OCI-LY7 (cell line): ENCODE measurements around the gene FOXP1.

Experiments used
- EZH2phosphoT487 ChIP-seq: fragments of 200-600 bp; sonication (generic); IDR thresholded peaks from 2 replicates; pipeline ENCODE4 v1.6.1; 2018; ENCODE audit warnings: low read depth, borderline replicate concordance, mild to moderate bottlenecking, mixed run types, antibody characterized with exemption, low read length, moderate library complexity, mixed read lengths
- TF ChIP-seq, protein P1 (sequence below): fragments of 200-600 bp; sonication (generic); conservative IDR thresholded peaks from 2 replicates; pipeline ENCODE4 v1.5.1; 2014; ENCODE audit warnings: mild to moderate bottlenecking, antibody characterized with exemption, low read length, moderate library complexity, mixed read lengths

- TF ChIP-seq, protein P1, sequence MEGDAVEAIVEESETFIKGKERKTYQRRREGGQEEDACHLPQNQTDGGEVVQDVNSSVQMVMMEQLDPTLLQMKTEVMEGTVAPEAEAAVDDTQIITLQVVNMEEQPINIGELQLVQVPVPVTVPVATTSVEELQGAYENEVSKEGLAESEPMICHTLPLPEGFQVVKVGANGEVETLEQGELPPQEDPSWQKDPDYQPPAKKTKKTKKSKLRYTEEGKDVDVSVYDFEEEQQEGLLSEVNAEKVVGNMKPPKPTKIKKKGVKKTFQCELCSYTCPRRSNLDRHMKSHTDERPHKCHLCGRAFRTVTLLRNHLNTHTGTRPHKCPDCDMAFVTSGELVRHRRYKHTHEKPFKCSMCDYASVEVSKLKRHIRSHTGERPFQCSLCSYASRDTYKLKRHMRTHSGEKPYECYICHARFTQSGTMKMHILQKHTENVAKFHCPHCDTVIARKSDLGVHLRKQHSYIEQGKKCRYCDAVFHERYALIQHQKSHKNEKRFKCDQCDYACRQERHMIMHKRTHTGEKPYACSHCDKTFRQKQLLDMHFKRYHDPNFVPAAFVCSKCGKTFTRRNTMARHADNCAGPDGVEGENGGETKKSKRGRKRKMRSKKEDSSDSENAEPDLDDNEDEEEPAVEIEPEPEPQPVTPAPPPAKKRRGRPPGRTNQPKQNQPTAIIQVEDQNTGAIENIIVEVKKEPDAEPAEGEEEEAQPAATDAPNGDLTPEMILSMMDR: no peak
- no peak for TF ChIP-seq EZH2phosphoT487
Observed at GRCh38 chr3:71191031-71191482, 392.5 kb downstream of the FOXP1 start.
